K562 (cell line): ENCODE results near the gene HK2. TPM values are rescaled to one million over a fixed set of nuclear protein-coding genes. Genes with fewer than 3 reads are reported as not detected.

ENCODE experiments used
- ATF1 ChIP-seq, 2 experiments: fragments of 450-650 bp in 1 of 2; IDR thresholded peaks; 2 replicates each; pipeline ENCODE4 v1.6.1; 2016; ENCODE audit warnings: missing compliant biosample characterization in 1 of 2, missing genetic modification characterization in 1 of 2
- BRF1 ChIP-seq: IDR thresholded peaks from 3 replicates; pipeline ENCODE4 v1.6.1; 2011; ENCODE audit warnings: borderline replicate concordance, mild to moderate bottlenecking; ENCODE audit not compliant: insufficient read length; ENCODE audit errors: extremely low read depth
- CBX5 ChIP-seq: IDR thresholded peaks from 2 replicates; pipeline ENCODE4 v1.6.1; 2014; ENCODE audit warnings: low read depth, borderline replicate concordance
- CHD4 ChIP-seq: fragments of 200-600 bp; sonication (generic); IDR thresholded peaks from 3 replicates; pipeline ENCODE4 v1.6.1; 2012; ENCODE audit warnings: low read depth, mild to moderate bottlenecking, mixed read lengths, low read length, inconsistent platforms; ENCODE audit not compliant: insufficient read depth, insufficient replicate concordance, poor library complexity, severe bottlenecking
- COPS2 ChIP-seq: fragments of 450-650 bp; conservative IDR thresholded peaks from 2 replicates; pipeline ENCODE4 v1.6.1; 2016; ENCODE audit warnings: mild to moderate bottlenecking, moderate library complexity
- CREM ChIP-seq: IDR thresholded peaks from 2 replicates; pipeline ENCODE4 v1.6.1; 2014; ENCODE audit warnings: antibody characterized with exemption, low read depth
- CSDE1 ChIP-seq, 2 experiments: fragments of 450-650 bp; IDR thresholded peaks; 2 replicates each; pipeline ENCODE4 v1.6.1; 2016; ENCODE audit warnings: mild to moderate bottlenecking in 1 of 2
- ELF4 ChIP-seq: fragments of 450-650 bp; formaldehyde crosslinking; IDR thresholded peaks from 2 replicates; pipeline ENCODE4 v1.4.0; 2022; ENCODE audit warnings: missing genetic modification characterization
- ETV6 ChIP-seq, 3 experiments: fragments of 150-350 bp in 1 of 3; sonication (generic) in 1 of 3; formaldehyde crosslinking in 1 of 3; IDR thresholded peaks; 2 replicates each; pipeline versions ENCODE4 v1.6.1 to v1.8.0; 2014 to 2022; ENCODE audit warnings: borderline replicate concordance in 2 of 3, low read depth in 2 of 3, antibody characterized with exemption in 1 of 3, low read length in 1 of 3, mild to moderate bottlenecking in 1 of 3, missing genetic modification reagents in 1 of 3
- EZH2 ChIP-seq: IDR thresholded peaks from 2 replicates; pipeline ENCODE4 v1.6.1; 2012; ENCODE audit warnings: low read depth, mild to moderate bottlenecking, inconsistent platforms, low read length, borderline replicate concordance
- GABPB1 ChIP-seq: sonication (generic); formaldehyde crosslinking; IDR thresholded peaks from 2 replicates; pipeline ENCODE4 v1.8.0; 2022; ENCODE audit warnings: mild to moderate bottlenecking, missing genetic modification reagents
- KAT2B ChIP-seq: IDR thresholded peaks from one replicate; pipeline ENCODE4 v1.6.1; 2012; ENCODE audit warnings: low read depth, mild to moderate bottlenecking, control low read depth, inconsistent platforms, low read length, moderate library complexity
- MEF2A ChIP-seq: IDR thresholded peaks from 2 replicates; pipeline ENCODE4 v1.6.1; 2011; ENCODE audit warnings: low read depth, mild to moderate bottlenecking, low read length, moderate library complexity; ENCODE audit not compliant: control insufficient read depth
- MEF2D ChIP-seq: conservative IDR thresholded peaks from 2 replicates; pipeline ENCODE4 v1.6.1; 2016; ENCODE audit warnings: low read depth, missing genetic modification characterization, missing compliant biosample characterization
- MTF1 ChIP-seq: fragments of 250-450 bp; sonication (Bioruptor Pico); IDR thresholded peaks from 2 replicates; pipeline ENCODE4 v1.9.0; 2021; ENCODE audit warnings: moderate library complexity, mild to moderate bottlenecking, inconsistent platforms, borderline replicate concordance
- RAD51 ChIP-seq: fragments of 450-650 bp; IDR thresholded peaks from 2 replicates; pipeline ENCODE4 v1.7.1; 2016; ENCODE audit warnings: low read depth, mild to moderate bottlenecking, borderline replicate concordance
- SAFB ChIP-seq: fragments of 200-400 bp; formaldehyde crosslinking; IDR thresholded peaks from 2 replicates; pipeline ENCODE4 v1.6.1; 2017; ENCODE audit warnings: low read depth, low read length, borderline replicate concordance
- SAP30 ChIP-seq: fragments of 200-600 bp; sonication (generic); IDR thresholded peaks from 2 replicates; pipeline ENCODE4 v1.6.1; 2012; ENCODE audit warnings: borderline replicate concordance, low read depth, mild to moderate bottlenecking, moderate library complexity, low read length, control low read depth, inconsistent platforms; ENCODE audit not compliant: insufficient read depth, poor library complexity, severe bottlenecking
- SMARCA5 ChIP-seq: fragments of 450-650 bp; IDR thresholded peaks from 2 replicates; pipeline ENCODE4 v1.6.1; 2016
- ZNF780A ChIP-seq: fragments of 250-450 bp; sonication (Bioruptor Pico); IDR thresholded peaks from 2 replicates; pipeline ENCODE4 v1.5.0; 2021; ENCODE audit warnings: mild to moderate bottlenecking
- polyA plus RNA-seq, 8 experiments: library from polyadenylated mRNA; depleted of rRNA in 4 of 8; stranded (reverse) in 5 of 8; unstranded in 3 of 8; fragments of >200 nt; fragmentation: Nextera tagmentation in 2 of 8; fragmentation: Illumina TruSeq in 1 of 8; extraction: Ambion mirVana in 2 of 8; extraction: Trizol in 1 of 8; gene quantifications; 2 replicates each; pipeline versions ENCODE4 v1.2.1 to v1.2.3, GENCODE V29; 2011 to 2014; ENCODE audit warnings: inconsistent platforms in 1 of 8, missing spikeins in 1 of 8
- total RNA-seq, 7 experiments: library from RNA; depleted of rRNA in 6 of 7; stranded (reverse); fragments of >200 nt in 6 of 7; fragmentation: Illumina TruSeq in 2 of 7; extraction: Trizol in 2 of 7; gene quantifications; 2 replicates each; pipeline versions ENCODE4 v1.2.1 to v1.2.3, GENCODE V29; 2011 to 2021; ENCODE audit warnings: low replicate concordance in 1 of 7
- TF ChIP-seq, protein P1 (sequence below), 2 experiments: fragments of 250-450 bp in 1 of 2; fragments of 450-650 bp in 1 of 2; sonication (Bioruptor Pico) in 1 of 2; IDR thresholded peaks; 2 replicates each; pipeline versions ENCODE4 v1.6.1 to v1.8.0; 2016 to 2021; ENCODE audit warnings: mild to moderate bottlenecking in 2 of 2, moderate library complexity in 2 of 2, missing compliant biosample characterization in 1 of 2, missing genetic modification characterization in 1 of 2
- TF ChIP-seq, protein P2 (sequence below), 2 experiments: fragments of 200-800 bp in 1 of 2; sonication (Bioruptor generic) in 1 of 2; sonication (generic) in 1 of 2; formaldehyde crosslinking in 1 of 2; IDR thresholded peaks in 1 of 2; conservative IDR thresholded peaks in 1 of 2; 2 replicates each; pipeline versions ENCODE4 v1.5.0 to v1.6.1; 2016 to 2020; ENCODE audit warnings: missing compliant biosample characterization in 1 of 2, missing genetic modification characterization in 1 of 2, missing genetic modification reagents in 1 of 2

HK2 gene
- total and polyA plus RNA-seq, 9 of the 15 experiments (the other 6 are each of a cell fraction or from before 2014, with no cell fraction given): 4.7 to 56.0 (median 19.9) TPM

DNA sequence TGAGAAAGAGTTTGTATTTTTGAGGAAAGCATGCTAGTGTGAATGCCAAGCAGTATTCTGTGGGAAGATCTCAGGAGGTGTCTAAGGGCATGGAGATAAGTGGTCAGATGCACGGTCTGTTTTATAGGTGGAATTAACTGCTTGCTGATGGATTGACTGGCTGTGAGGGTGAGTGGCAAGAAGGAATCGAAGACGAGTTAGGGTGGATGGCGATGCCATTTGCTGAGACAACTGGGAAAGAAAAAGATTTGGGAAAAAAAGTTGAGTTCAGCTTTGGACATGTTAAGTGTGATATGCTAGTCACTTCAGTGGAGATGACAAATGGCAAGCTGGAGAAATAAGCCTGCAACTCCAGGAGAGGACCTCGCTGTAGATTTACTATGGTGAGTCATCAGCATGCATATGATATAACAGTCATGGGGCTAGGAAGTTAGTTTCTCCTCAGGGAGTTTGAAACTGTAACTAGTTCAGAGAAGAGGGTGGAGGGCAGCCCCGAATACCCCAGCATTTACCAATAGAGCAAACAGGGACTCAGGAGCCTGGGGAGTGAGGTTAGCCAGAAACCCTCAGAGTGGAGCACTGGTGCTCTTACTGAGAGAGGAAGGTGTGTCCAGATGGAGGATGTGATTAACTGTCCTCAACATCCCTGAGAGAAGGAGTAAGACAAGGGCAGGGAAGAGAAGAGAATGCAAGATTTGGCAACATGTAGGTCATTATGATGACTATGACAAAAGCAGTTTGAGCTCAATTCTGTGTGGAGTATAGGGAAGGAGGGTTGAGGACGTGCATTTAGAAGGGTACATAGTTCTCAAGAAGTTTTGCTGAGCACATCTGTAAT lies 2.0 kb upstream of the HK2 start (continued):
- TF ChIP-seq SMARCA5 (no peak), ETV6 (IDR thresholded peaks at IDR 0.05; ENCODE audit: borderline replicate concordance in 1 of 2, low read depth in 2 of 2, low read length in 1 of 2) (no peak), ETV6 (CRISPR knock-in tag; IDR thresholded peaks at IDR 0.05; ENCODE audit: borderline replicate concordance) (no peak), MEF2A (no peak), EZH2 (no peak), ELF4 (CRISPR knock-in tag) (no peak; the same call in 1 of the 2 replicates), CBX5 (no peak), GABPB1 (CRISPR knock-in tag) (no peak), MEF2D (tag) (no peak), ZNF780A (CRISPR knock-in tag) (no peak), CREM (0 out of 2 replicates have a peak, but pooled peaks have one; percentile 2), CSDE1 (IDR thresholded peaks at IDR 0.05) (no peak), RAD51 (no peak), CHD4 (no peak), KAT2B (no peak), ATF1 (CRISPR knock-in tag; IDR thresholded peaks at IDR 0.05) (no peak), ATF1 (tag; IDR thresholded peaks at IDR 0.05) (peak; percentile 29; the same call in 1 of the 2 replicates), COPS2 (no peak), MTF1 (CRISPR knock-in tag) (no peak), SAP30 (no peak), BRF1 (no peak), SAFB (no peak)
- TF ChIP-seq, protein P1, sequence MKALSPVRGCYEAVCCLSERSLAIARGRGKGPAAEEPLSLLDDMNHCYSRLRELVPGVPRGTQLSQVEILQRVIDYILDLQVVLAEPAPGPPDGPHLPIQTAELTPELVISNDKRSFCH (CRISPR knock-in tag; IDR thresholded peaks at IDR 0.05): no peak
- TF ChIP-seq, protein P1 (tag; IDR thresholded peaks at IDR 0.05): no peak
- TF ChIP-seq, protein P2, sequence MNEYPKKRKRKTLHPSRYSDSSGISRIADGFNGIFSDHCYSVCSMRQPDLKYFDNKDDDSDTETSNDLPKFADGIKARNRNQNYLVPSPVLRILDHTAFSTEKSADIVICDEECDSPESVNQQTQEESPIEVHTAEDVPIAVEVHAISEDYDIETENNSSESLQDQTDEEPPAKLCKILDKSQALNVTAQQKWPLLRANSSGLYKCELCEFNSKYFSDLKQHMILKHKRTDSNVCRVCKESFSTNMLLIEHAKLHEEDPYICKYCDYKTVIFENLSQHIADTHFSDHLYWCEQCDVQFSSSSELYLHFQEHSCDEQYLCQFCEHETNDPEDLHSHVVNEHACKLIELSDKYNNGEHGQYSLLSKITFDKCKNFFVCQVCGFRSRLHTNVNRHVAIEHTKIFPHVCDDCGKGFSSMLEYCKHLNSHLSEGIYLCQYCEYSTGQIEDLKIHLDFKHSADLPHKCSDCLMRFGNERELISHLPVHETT (CRISPR knock-in tag; conservative IDR thresholded peaks at IDR 0.05 in 1 of 2, IDR thresholded peaks at IDR 0.05 in 1 of 2): no peak
